Stimulated activated CD4-positive, alpha-beta T cell treated with anti-CD3 and anti-CD28 coated beads, Interleukin-4, amount 100 ng/mL, for 4 hours (primary cell): ENCODE measurements around the gene TSEN2.
"Not testable (repeated sequence)": the region's sequence is repeated elsewhere in the genome, so short reads cannot be mapped to it uniquely, and the experiment has no call there.

Experiments
- DNase-seq, 2 experiments: peaks; one replicate each; pipeline ENCODE4 v3.0.0-alpha.2; 2020

TSEN2 gene

GRCh38 chr3:12472796-12473195 lies 11.5 kb upstream of the TSEN2 start:
- DNase-seq, result no peak

DNA sequence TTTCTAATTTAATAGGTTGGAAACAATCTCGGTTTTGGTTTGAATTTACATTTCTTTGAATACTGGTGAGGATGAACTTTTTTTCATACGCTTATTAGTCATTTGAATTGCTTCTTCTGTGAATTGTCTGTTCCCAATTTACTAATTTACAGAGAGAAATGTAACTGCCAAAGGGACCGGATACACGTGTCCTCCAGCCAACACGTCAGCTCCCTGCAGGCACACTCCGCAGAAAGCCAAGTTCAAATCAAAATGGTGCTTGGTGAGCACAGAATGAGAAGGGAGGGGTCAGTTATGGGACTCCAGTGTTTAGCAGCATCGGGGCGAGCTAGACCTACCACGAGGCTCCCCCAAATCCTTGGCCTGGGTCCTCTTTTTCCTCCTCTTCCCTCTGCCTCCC lies 10.8 kb upstream of the TSEN2 start:
- DNase-seq, result no peak

DNA sequence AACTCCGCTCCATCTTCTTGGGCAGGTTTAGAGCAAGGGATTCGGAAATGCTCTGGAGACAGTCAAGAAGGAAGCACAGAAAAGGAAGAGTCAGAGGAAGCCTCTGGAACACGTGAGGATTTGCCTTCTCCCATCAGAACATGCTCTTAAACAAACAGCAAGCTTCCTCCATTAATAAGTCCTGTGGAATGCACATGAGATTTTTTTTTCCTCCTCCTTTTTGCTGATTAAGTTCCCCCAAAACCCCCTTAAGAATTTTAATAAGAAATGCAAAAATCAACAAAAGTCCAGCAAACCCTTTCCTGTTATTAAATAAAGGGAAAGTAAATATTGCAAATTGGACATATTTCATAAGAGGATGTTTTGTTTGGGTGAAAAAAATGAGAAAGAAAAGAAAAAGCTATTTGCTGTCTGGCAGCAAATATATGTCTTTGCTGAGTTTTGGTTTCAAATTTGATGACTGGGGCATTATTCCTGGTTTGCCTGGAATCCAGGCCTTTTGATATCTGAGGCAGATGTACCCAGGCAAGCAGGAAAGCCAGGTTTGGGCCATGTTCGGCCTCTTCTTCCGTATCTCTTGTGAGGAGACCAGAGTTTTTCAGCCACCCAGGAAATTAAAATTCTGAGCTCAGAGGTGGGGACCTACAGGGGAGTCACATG lies 7.9 kb upstream of the TSEN2 start:
- no peak for DNase-seq

DNA sequence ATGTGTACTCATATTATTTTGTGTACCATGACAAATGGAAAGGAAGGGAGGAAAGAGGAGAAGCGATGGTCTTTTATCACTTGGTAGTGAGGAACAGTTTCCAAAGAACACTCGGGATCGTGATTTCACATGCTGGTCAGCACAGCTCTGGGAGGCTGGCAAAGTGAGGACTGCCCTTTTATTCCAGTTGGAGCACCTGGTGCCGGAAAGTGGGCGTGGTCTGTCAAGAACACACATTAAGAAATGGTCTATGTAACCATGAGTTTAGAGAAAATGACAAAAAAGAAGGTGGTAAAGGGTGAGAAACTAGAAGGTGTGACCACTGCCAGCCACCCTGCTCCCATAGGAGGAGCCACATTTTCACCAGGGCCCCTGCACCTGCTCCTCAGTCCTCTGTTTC lies 7.0 kb upstream of the TSEN2 start:
- no peak for DNase-seq

DNA sequence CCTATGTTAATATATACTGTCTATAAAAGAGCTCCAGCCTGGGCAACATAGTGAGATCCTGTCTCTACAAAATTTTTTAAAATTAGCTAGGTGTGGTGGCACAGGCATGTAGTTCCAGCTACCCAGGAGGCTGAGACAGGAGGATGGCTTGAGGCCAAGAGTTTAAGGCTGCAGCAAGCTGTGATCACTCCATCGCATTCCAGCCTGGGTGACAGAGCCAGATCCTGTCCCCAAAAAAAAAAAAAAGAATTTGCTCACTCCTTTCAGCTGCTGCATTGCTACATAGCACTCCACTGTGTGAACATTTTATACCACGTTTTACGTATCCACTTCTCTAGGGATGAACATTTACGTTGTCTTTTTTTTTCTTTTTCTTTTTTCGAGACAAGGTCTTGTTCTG lies 6.0 kb upstream of the TSEN2 start:
- no peak for DNase-seq

GRCh38 chr3:12479198-12479597 lies 5.1 kb upstream of the TSEN2 start:
- DNase-seq, result not testable (repeated sequence)

DNA sequence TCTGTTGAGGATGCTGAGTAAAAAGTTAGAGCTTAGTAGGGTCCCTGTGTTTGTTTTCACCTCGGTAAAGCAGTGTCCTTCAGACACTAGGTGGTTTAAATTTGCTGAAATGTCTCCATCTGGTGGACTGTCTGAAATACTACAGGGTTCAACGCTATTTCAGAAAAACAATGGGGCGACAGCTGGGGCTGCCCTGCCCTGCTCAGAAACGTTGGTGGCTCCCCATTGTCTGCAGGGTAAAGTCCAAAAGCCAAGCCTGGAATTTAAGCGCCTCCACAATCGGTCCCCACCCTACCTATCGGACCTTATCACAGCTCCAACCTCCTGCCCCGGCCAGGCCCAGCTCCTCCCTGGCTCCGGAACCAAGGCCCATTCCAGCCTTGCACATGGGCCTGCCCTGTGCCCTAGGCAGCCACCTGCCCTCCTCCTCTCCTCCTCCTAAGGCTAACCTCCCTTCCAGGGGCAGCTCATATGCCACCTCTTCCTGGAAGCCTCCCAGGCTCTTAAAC lies 4.3 kb upstream of the TSEN2 start:
- no peak for DNase-seq

DNA sequence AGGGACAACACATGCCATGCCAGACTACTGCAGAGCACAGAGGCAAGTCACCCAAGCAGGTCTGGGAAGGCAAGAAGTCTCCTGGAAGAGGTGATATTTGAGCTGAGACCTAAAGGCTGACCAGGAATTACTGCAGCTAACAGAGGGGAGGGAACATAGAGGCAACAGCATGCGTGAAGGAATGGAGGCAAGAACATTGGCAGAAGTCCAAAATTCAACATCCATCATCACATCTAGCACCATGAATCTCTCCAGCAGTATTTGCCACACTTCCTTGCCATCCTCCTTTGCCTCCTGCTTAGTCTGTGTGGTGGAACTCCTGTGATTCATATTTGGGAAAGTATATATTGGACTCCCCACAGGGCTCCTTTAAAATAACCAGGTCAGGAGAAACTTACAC lies 870 bp upstream of the TSEN2 start:
- no peak for DNase-seq

GRCh38 chr3:12483872-12484197 lies 445 bp upstream of the TSEN2 start:
- no peak for DNase-seq

GRCh38 chr3:12484983-12485327 lies 675 bp downstream of the TSEN2 start:
- DNase-seq, result no peak

GRCh38 chr3:12486001-12486400 lies 1.7 kb downstream of the TSEN2 start:
- no peak for DNase-seq

DNA sequence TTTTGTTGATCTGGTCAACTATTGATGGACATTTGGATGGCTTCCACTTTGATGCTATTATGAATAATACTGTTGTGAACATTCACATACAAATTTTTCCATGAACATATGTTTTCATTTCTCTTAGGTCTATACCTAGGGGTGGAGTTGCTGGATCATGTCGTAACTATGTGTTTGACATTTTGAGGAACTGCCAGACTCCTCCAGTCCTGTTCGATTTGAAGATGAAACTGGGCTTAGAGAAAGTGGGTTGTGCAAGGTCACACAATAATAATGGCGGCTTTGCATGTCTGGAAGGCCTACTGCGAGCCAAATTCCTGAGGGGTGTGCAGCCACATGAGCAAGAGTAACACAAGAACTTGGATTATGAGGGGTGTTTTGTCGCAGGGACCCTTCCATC lies 2.6 kb downstream of the TSEN2 start:
- DNase-seq, result no peak

- DNase-seq, result no peak
Observed at GRCh38 chr3:12487336-12487735, 3.1 kb downstream of the TSEN2 start.

DNA sequence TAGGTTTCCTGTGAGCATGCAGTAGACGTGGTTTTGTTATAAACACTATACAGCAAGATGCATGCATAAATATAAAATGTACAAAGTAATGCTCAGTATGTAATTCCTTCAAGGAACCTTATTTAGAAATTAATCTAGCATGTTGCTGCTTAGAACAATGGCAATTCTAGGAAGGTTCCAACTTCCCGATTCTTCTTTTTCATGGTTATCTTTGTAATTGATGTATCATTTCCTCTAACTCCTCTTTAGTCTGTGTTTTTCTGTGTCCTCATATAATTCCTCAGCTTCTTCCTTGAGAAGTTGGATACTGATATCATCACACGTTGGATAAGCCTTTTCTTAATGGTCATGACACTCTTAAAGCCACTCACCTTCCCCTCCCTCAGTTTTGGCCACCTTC lies 3.5 kb downstream of the TSEN2 start:
- DNase-seq, result no peak

- DNase-seq, result no peak
Observed at GRCh38 chr3:12489368-12489767, 5.1 kb downstream of the TSEN2 start.

DNA sequence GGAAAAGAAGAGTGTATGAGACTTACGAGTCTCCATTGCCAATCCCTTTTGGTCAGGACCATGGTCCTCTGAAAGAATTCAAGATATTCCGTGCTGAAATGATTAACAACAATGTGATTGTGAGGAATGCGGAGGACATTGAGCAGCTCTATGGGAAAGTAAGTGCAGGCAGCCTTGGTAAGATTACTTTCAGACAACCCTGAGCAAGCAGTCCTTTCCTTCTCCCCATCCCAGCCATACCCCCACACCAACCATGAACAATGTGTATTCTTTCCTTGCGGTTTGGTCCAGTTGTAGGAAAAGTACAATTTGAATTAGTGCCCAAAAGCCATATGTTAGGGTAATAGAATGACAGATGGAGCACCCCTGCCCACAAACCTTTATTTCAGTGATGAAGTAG lies 5.6 kb downstream of the TSEN2 start:
- no peak for DNase-seq

- no peak for DNase-seq
Observed at GRCh38 chr3:12490547-12490946, 6.3 kb downstream of the TSEN2 start.

GRCh38 chr3:12495749-12496452 lies 11.6 kb downstream of the TSEN2 start:
- DNase-seq, result no peak

DNA sequence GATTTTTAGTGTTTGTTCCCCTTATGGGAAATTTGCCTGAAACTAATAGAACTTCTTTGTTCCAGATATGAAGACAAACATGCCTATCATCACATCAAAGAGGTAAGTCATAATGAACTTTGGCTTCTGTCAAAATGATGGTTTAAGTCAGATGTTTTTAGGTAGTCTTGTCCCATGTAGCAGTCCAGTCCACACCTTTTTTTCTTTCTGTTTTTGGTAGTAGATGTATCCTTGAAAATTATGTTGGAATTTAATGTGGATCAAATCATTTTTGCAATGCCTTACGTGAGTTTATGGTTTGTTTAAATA lies 12.1 kb downstream of the TSEN2 start:
- DNase-seq, result no peak

GRCh38 chr3:12499474-12499873 lies 15.2 kb downstream of the TSEN2 start:
- DNase-seq, result no peak

GRCh38 chr3:12501360-12502020 lies 17.2 kb downstream of the TSEN2 start:
- no peak for DNase-seq

- DNase-seq, result no peak
Observed at GRCh38 chr3:12503126-12503957, 19.1 kb downstream of the TSEN2 start.

- DNase-seq, result no peak
Observed at GRCh38 chr3:12506201-12506709, 22.0 kb downstream of the TSEN2 start.
